ENCODE results near the gene TMCC1.

The TMCC1 gene

DNA sequence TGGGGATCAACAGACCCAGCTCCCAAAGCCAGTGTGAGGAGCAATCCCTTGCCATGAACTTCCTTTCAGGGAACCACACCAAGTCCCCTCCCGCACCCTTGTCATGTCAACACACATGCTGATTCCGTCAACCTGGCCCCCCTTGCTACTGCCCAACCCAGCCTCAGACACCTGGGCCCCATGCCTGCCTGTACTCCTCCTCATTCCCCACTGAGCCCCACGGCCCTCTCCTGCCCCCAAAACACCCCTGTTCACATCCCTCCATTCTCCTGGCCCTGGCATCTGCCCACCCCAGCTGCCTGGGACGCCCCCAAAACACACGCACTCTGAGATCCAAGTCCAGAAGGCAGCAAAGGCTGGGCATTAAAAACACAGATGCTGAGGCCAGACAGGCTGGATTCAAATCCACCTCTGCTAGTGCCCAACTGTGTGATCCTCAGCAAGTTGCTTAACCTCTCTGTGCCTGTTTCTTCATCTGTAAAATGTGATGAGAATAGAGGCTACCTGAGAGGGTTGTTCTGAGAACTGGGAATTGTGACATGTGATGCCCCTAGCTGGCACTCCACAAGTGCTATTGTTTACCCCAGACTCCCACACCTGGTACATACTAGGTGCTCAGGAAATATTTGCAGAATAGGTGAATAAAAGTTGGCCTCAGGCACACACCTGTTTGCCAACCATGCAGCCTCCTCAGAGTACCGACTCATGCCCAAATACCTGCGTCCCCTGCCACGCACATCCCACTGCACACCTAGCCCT lies 289.3 kb downstream of the TMCC1 start:
- peak overlapping the region; percentile 68 for H3K4me3 ChIP-seq (ENCODE audit: control insufficient read depth, low read depth, low read length)
- TF ChIP-seq, protein P1, sequence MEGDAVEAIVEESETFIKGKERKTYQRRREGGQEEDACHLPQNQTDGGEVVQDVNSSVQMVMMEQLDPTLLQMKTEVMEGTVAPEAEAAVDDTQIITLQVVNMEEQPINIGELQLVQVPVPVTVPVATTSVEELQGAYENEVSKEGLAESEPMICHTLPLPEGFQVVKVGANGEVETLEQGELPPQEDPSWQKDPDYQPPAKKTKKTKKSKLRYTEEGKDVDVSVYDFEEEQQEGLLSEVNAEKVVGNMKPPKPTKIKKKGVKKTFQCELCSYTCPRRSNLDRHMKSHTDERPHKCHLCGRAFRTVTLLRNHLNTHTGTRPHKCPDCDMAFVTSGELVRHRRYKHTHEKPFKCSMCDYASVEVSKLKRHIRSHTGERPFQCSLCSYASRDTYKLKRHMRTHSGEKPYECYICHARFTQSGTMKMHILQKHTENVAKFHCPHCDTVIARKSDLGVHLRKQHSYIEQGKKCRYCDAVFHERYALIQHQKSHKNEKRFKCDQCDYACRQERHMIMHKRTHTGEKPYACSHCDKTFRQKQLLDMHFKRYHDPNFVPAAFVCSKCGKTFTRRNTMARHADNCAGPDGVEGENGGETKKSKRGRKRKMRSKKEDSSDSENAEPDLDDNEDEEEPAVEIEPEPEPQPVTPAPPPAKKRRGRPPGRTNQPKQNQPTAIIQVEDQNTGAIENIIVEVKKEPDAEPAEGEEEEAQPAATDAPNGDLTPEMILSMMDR (IDR thresholded peaks at IDR 0.05; ENCODE audit: control insufficient read depth, insufficient read depth, low read depth, low read length, missing control alignments): no peak
- no peak for DNase-seq (ENCODE audit: low read depth)

DNA sequence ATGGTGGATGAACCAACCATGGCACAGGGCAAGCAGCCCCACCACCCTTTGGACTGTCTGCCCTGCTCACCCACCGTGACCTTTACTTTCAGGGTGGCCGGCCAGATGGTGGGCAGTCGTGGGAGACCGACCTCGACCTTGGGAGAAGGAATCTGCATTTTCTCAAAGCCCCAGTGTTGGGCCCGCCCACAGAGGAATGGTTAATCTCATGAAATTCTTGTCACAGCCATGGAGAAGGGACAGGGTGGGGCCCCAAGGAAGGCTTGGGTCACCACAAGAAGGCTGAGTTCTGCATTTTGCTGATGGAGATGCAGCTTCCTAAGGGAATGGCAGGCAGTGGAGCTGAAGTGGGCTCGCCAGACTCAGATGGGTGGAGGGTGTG lies 290.0 kb downstream of the TMCC1 start:
- H3K4me3 ChIP-seq (ENCODE audit: control insufficient read depth, low read depth, low read length): peak overlapping the region; percentile 27
- TF ChIP-seq, protein P1 (IDR thresholded peaks at IDR 0.05; ENCODE audit: control insufficient read depth, insufficient read depth, low read depth, low read length, missing control alignments): no peak
- DNase-seq (ENCODE audit: low read depth): no peak

DNA sequence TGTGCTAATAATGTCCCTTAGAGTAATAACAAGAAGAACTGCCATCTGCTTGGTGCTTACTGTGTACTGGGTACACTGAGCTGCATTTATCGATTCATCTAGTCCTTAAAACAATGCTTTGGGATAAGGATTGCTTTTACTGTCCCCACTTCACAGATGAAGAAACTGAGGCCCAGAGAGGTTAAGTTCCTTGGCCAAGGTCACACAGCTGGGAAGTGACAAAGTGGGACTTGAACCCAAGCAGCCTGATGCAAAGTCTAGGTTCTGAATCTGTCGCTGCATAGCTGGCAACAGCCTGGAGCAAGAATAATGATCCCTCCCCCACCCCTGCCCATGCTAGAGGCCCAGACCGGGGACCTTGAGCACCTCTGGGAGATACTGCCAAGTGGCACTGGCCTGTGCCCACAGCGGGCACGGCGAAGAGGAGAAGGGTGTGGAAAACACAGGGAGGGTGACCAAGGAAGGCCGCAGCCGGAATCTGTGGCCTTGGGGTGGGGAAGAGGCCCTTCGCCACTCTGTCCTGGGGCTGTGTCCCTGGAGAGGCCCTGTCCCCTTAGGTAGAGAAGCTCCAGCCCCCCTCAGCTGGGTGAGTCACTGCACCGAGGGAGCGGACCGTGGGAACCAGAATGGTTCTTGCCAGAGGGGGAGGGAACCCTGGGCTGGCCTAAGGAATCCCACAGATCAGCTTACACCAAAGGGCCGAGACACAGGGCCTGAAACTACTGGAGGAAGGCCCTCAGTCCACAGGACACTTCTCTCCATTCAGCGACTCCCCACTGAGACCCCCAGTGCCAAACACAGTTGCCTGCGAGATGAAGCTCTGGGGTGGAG lies 290.6 kb downstream of the TMCC1 start:
- DNase-seq (ENCODE audit: low read depth): peak; percentile 77
- H3K4me3 ChIP-seq (ENCODE audit: control insufficient read depth, low read depth, low read length): peak overlapping the region; percentile 27
- TF ChIP-seq, protein P1 (IDR thresholded peaks at IDR 0.05; ENCODE audit: control insufficient read depth, insufficient read depth, low read depth, low read length, missing control alignments): no peak

DNA sequence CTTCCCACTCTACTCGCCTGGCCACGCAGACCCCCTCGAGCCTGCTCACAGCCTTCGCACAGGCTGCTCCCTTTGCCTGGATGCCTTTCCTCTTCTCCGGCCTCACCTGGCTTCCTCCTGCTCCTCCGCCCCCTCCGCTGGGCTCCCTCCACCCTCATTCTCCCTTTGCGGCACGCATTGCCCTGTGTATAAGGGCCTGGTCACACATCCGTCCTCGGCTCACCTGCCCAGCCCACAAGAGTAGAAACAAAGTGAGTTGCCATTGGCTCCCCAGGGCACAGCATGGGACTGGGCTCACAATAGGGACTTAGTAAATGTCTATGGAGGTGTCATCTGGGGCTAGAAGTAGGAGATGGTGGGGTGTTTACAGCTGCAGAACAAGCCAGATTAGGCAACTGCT lies 291.2 kb downstream of the TMCC1 start:
- TF ChIP-seq, protein P1 (IDR thresholded peaks at IDR 0.05; ENCODE audit: control insufficient read depth, insufficient read depth, low read depth, low read length, missing control alignments): no peak
- no peak overlapping the region for H3K4me3 ChIP-seq (ENCODE audit: control insufficient read depth, low read depth, low read length)
- DNase-seq (ENCODE audit: low read depth): no peak

DNA sequence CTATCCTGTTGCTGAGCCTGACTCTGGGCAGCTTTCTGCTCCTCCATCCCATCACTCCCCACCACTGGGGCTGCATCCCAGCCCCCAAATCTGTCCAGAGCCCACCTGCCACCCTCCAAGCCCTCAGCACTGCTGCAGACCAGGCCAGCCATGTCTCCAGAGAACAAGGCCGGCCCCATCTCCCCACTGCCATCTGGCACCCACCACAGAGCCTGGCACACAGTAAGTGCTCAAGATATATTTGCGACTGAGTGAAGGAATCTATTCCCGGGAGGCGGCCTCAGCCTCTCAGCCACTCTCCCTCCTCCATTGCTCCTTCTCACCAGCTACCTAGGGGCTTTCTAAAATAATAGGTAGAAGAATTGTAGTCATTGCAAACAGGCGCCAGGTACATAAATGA lies 291.8 kb downstream of the TMCC1 start:
- TF ChIP-seq, protein P1 (IDR thresholded peaks at IDR 0.05; ENCODE audit: control insufficient read depth, insufficient read depth, low read depth, low read length, missing control alignments): no peak
- no peak overlapping the region for H3K4me3 ChIP-seq (ENCODE audit: control insufficient read depth, low read depth, low read length)
- DNase-seq (ENCODE audit: low read depth): no peak

DNA sequence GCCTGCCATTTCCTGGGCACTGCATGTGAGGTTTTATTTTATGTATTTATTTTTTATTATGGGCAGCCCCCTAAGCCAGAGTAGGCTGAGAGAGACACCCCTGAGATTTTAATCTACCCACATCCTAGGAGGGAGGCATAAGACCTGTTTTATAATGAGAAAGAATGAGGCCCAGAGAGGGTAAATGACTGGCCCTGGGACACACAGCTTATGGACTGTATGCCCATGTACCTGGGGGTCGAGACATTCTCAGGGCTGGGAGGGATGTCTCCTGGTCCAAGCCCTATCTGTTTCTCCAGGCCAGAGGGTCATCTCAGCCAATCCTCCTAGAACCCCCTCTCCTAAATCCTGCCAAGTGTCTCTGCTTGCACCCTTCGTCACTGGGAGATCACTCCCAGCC lies 293.2 kb downstream of the TMCC1 start:
- no peak overlapping the region for H3K4me3 ChIP-seq (ENCODE audit: control insufficient read depth, low read depth, low read length)
- TF ChIP-seq, protein P1 (IDR thresholded peaks at IDR 0.05; ENCODE audit: control insufficient read depth, insufficient read depth, low read depth, low read length, missing control alignments): no peak
- DNase-seq (ENCODE audit: low read depth): no peak

All from AG09309 (cell line).